HepG2 (cell line): ENCODE measurements around the gene SCFD2. TPM values are rescaled to one million over a fixed set of nuclear protein-coding genes. Genes with fewer than 3 reads are reported as not detected.
A peak's percentile ranks its signal among the peaks of the same experiment; 100 is the strongest.

ENCODE experiments used
- ARID3A ChIP-seq: IDR thresholded peaks from 2 replicates; pipeline ENCODE4 v1.6.1; 2012; ENCODE audit warnings: low read depth, low read length, improper control_type of control experiment
- CC2D1A ChIP-seq: sonication (generic); formaldehyde crosslinking; IDR thresholded peaks from 2 replicates; pipeline ENCODE4 v1.8.1; 2023; ENCODE audit warnings: mild to moderate bottlenecking, missing genetic modification reagents
- CCAR2 ChIP-seq: fragments of 200-400 bp; formaldehyde crosslinking; optimal IDR thresholded peaks from 2 replicates; pipeline ENCODE3; 2018; ENCODE audit warnings: low read depth, mild to moderate bottlenecking, low read length, moderate library complexity
- HNRNPL ChIP-seq: fragments of 200-400 bp; formaldehyde crosslinking; IDR thresholded peaks from 2 replicates; pipeline ENCODE4 v1.6.1; 2017; ENCODE audit warnings: mild to moderate bottlenecking, low read depth, low read length
- KDM1A ChIP-seq: IDR thresholded peaks from 2 replicates; pipeline ENCODE4 v1.6.1; 2016; ENCODE audit warnings: missing compliant biosample characterization
- MED8 ChIP-seq: sonication (generic); formaldehyde crosslinking; IDR thresholded peaks from 2 replicates; pipeline ENCODE4 v1.8.1; 2023; ENCODE audit warnings: mild to moderate bottlenecking, missing genetic modification reagents; ENCODE audit not compliant: insufficient replicate concordance
- PCBP1 ChIP-seq: fragments of 200-400 bp; formaldehyde crosslinking; IDR thresholded peaks from 2 replicates; pipeline ENCODE4 v1.6.1; 2017; ENCODE audit warnings: mild to moderate bottlenecking, low read depth, low read length, borderline replicate concordance
- PRDM4 ChIP-seq: sonication (generic); formaldehyde crosslinking; IDR thresholded peaks from 2 replicates; pipeline ENCODE4 v1.9.0; 2021; ENCODE audit warnings: missing genetic modification reagents, borderline replicate concordance
- RBAK ChIP-seq: sonication (generic); formaldehyde crosslinking; IDR thresholded peaks from 2 replicates; pipeline ENCODE4 v1.5.1; 2020; ENCODE audit warnings: mild to moderate bottlenecking, missing genetic modification reagents
- SNAI1 ChIP-seq: sonication (generic); formaldehyde crosslinking; IDR thresholded peaks from 2 replicates; pipeline ENCODE4 v1.5.0; 2020; ENCODE audit warnings: mild to moderate bottlenecking, missing genetic modification reagents, borderline replicate concordance
- TAF15 ChIP-seq: fragments of 200-400 bp; formaldehyde crosslinking; IDR thresholded peaks from one replicate; pipeline ENCODE4 v1.6.1; 2018; ENCODE audit warnings: mild to moderate bottlenecking, low read depth, low read length; ENCODE audit not compliant: poor library complexity, severe bottlenecking
- TFDP2 ChIP-seq: sonication (generic); formaldehyde crosslinking; IDR thresholded peaks from 2 replicates; pipeline ENCODE4 v1.4.0; 2020; ENCODE audit warnings: missing genetic modification reagents
- YY1 ChIP-seq: IDR thresholded peaks from 2 replicates; pipeline ENCODE4 v1.6.1; 2011; ENCODE audit warnings: low read length, low read depth, moderate library complexity, mild to moderate bottlenecking; ENCODE audit not compliant: insufficient read depth, insufficient replicate concordance
- ZNF136 ChIP-seq: sonication (generic); formaldehyde crosslinking; IDR thresholded peaks from 2 replicates; pipeline ENCODE4 v1.8.1; 2022; ENCODE audit warnings: low read depth, mild to moderate bottlenecking, moderate library complexity, missing genetic modification reagents
- ZNF205 ChIP-seq: IDR thresholded peaks from 2 replicates; pipeline ENCODE4 v1.6.1; 2018; ENCODE audit warnings: missing biosample characterization, missing genetic modification reagents
- ZNF598 ChIP-seq: sonication (generic); formaldehyde crosslinking; IDR thresholded peaks from 2 replicates; pipeline ENCODE4 v1.5.1; 2020; ENCODE audit warnings: mild to moderate bottlenecking, missing genetic modification reagents, borderline replicate concordance
- ZNF713 ChIP-seq: sonication (generic); formaldehyde crosslinking; IDR thresholded peaks from 2 replicates; pipeline ENCODE4 v1.4.0; 2020; ENCODE audit warnings: mild to moderate bottlenecking, missing genetic modification reagents
- polyA plus RNA-seq, 8 experiments: library from polyadenylated mRNA; depleted of rRNA in 3 of 8; stranded (reverse) in 7 of 8; unstranded in 1 of 8; fragments of >200 nt; fragmentation: Illumina TruSeq in 4 of 8; extraction: Trizol in 4 of 8; gene quantifications; 2 replicates each; pipeline versions ENCODE4 v1.2.1 to v1.2.3, GENCODE V29; 2011 to 2016; ENCODE audit warnings: low read depth in 4 of 8, missing spikeins in 1 of 8, mixed read lengths in 1 of 8; ENCODE audit not compliant: insufficient read depth in 1 of 8
- total RNA-seq, 5 experiments: library from RNA; depleted of rRNA; stranded (reverse); fragments of >200 nt; fragmentation: Illumina TruSeq; extraction: Trizol; gene quantifications; 2 replicates each; pipeline ENCODE4 v1.2.3, GENCODE V29; 2016; ENCODE audit warnings: low read depth in 1 of 5
- TF ChIP-seq, protein P1 (sequence below), 2 experiments: sonication (generic) in 1 of 2; formaldehyde crosslinking in 1 of 2; IDR thresholded peaks; 2 replicates each; pipeline versions ENCODE4 v1.5.1 to v1.6.1; 2011 to 2020; ENCODE audit warnings: borderline replicate concordance in 1 of 2, low read depth in 1 of 2, low read length in 1 of 2, mild to moderate bottlenecking in 1 of 2, missing genetic modification reagents in 1 of 2, moderate library complexity in 1 of 2
- TF ChIP-seq, protein P2 (sequence below): sonication (generic); formaldehyde crosslinking; IDR thresholded peaks from 2 replicates; pipeline ENCODE4 v1.8.1; 2023; ENCODE audit warnings: mild to moderate bottlenecking, inconsistent platforms, moderate library complexity, missing genetic modification reagents, borderline replicate concordance

SCFD2 gene
- total and polyA plus RNA-seq, 2 of the 13 experiments (the other 11 are each of a cell fraction or from before 2014, with no cell fraction given): 4.6 to 15.6 TPM

- TF ChIP-seq YY1 (no peak), SNAI1 (CRISPR knock-in tag) (no peak), TAF15 (no peak), HNRNPL (no peak), KDM1A (CRISPR knock-in tag) (no peak), RBAK (no peak), ZNF205 (CRISPR knock-in tag) (peak; percentile 70; the same call in 1 of the 2 replicates), ARID3A (peak; percentile 90), CC2D1A (no peak), ZNF713 (CRISPR knock-in tag) (no peak), ZNF598 (CRISPR knock-in tag) (no peak), PRDM4 (CRISPR knock-in tag) (no peak), TFDP2 (no peak), CCAR2 (no peak), ZNF136 (CRISPR knock-in tag) (no peak), MED8 (CRISPR knock-in tag) (no peak), PCBP1 (no peak)
- TF ChIP-seq, protein P1, sequence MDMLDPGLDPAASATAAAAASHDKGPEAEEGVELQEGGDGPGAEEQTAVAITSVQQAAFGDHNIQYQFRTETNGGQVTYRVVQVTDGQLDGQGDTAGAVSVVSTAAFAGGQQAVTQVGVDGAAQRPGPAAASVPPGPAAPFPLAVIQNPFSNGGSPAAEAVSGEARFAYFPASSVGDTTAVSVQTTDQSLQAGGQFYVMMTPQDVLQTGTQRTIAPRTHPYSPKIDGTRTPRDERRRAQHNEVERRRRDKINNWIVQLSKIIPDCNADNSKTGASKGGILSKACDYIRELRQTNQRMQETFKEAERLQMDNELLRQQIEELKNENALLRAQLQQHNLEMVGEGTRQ (IDR thresholded peaks at IDR 0.05; ENCODE audit: low read depth, low read length): no peak
- TF ChIP-seq, protein P1 (CRISPR knock-in tag; IDR thresholded peaks at IDR 0.05; ENCODE audit: borderline replicate concordance): no peak
- TF ChIP-seq, protein P2, sequence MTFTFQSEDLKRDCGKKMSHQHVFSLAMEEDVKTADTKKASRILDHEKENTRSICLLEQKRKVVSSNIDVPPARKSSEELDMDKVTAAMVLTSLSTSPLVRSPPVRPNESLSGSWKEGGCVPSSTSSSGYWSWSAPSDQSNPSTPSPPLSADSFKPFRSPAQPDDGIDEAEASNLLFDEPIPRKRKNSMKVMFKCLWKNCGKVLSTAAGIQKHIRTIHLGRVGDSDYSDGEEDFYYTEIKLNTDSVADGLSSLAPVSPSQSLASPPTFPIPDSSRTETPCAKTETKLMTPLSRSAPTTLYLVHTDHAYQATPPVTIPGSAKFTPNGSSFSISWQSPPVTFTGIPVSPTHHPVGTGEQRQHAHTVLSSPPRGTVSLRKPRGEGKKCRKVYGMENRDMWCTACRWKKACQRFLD (CRISPR knock-in tag): no peak
Measured at GRCh38 chr4:53019485-53020382, 346.1 kb downstream of the SCFD2 start (continued).
